Retinal pigment epithelial cell (primary cell): Measurements from ENCODE around the gene RARS1.

Source experiments
- DNase-seq: peaks from one replicate; pipeline ENCODE4 v3.0.0-alpha.2; 2010; ENCODE audit warnings: low read depth
- H3K4me3 ChIP-seq: 2 replicates; pipeline ENCODE4 v1.5.1; 2011; ENCODE audit warnings: mild to moderate bottlenecking, low read length, control low read depth, moderate library complexity
- TF ChIP-seq, protein P1 (sequence below): conservative IDR thresholded peaks from 2 replicates; pipeline ENCODE4 v1.5.1; 2011; ENCODE audit warnings: low read depth, low read length, control low read depth, inconsistent platforms

Gene RARS1

DNA sequence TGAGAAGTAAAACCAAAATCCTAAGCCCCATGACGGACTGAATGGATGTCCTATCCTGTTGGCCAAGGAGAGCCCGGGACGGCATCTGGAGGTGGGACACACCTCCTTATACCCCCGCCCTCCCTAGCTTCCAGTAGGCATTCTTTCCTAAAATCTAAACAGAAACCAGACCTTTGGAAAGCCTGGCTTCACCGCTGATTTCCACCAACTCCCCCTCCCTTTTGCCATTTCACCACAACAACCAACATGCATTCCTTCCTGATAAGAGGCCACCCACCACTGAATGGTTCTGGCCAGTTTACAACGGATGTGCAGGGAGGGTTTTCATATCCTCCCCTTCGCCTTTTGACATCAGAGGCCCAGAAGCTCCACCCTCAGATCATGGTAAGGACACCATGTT, 9.2 kb upstream of the RARS1 start:
- H3K4me3 ChIP-seq: no peak overlapping the region
- DNase-seq: no peak
- TF ChIP-seq, protein P1, sequence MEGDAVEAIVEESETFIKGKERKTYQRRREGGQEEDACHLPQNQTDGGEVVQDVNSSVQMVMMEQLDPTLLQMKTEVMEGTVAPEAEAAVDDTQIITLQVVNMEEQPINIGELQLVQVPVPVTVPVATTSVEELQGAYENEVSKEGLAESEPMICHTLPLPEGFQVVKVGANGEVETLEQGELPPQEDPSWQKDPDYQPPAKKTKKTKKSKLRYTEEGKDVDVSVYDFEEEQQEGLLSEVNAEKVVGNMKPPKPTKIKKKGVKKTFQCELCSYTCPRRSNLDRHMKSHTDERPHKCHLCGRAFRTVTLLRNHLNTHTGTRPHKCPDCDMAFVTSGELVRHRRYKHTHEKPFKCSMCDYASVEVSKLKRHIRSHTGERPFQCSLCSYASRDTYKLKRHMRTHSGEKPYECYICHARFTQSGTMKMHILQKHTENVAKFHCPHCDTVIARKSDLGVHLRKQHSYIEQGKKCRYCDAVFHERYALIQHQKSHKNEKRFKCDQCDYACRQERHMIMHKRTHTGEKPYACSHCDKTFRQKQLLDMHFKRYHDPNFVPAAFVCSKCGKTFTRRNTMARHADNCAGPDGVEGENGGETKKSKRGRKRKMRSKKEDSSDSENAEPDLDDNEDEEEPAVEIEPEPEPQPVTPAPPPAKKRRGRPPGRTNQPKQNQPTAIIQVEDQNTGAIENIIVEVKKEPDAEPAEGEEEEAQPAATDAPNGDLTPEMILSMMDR: no peak

DNA sequence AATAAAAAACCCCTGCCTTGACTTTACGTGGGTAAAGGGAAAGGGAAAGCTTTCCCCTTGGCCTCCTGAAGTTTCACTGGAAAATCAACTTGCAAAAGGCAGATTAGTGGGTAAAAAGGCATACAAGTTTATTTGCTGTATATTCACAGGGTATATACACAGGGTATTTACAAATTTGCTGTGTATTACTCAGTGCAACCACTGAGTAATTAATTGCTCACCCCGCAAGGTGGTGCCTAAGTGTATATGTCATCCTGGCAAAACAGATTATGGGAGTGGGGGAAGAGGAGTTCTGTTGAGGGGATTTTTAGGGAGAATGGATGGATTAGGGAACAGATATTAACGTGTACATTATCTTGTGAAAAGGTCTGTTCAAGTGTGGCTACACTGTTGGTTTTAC, 7.1 kb upstream of the RARS1 start:
- no peak overlapping the region for H3K4me3 ChIP-seq
- TF ChIP-seq, protein P1: no peak
- DNase-seq: no peak

- no peak for DNase-seq
- TF ChIP-seq, protein P1: no peak
- no peak overlapping the region for H3K4me3 ChIP-seq
Measured at GRCh38 chr5:168480601-168481000, 5.7 kb upstream of the RARS1 start.

- TF ChIP-seq, protein P1: no peak
- DNase-seq: no peak
- no peak overlapping the region for H3K4me3 ChIP-seq
Measured at GRCh38 chr5:168481330-168481788, 4.9 kb upstream of the RARS1 start.

- H3K4me3 ChIP-seq: no peak overlapping the region
- DNase-seq: no peak
- TF ChIP-seq, protein P1: no peak
Measured at GRCh38 chr5:168482361-168482760, 3.9 kb upstream of the RARS1 start.

- no peak overlapping the region for H3K4me3 ChIP-seq
- TF ChIP-seq, protein P1: no peak
- no peak for DNase-seq
Measured at GRCh38 chr5:168489059-168489458, 2.8 kb downstream of the RARS1 start.

DNA sequence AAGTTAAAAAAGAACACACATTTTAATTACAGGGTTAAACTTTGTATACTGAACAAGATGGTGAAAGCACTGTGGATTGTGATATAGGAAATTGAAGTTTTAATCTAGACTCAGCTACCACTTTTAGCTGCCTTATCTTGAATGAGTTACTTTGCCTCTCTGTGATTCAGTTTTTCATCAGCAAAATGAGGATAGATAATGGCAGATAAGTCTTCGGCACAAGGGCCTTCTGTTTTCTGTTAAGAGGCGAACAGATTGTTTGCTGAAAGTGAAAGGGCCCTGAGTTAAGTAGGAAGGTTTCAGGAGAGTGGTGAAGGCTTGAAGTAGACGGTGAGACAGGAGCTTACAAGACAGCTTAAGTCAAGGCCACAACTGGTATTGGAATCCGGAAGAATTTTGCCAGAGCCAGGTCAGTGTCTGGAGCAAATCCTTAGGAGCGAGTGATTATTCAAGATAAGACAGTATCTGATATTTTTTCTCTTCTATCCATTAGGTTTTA, 7.8 kb downstream of the RARS1 start:
- no peak overlapping the region for H3K4me3 ChIP-seq
- TF ChIP-seq, protein P1: no peak
- DNase-seq: no peak
